Astrocyte (in vitro differentiated cells and primary cell): ENCODE data around the gene SERPINF2.

ENCODE experiments used
- CTCF ChIP-seq: IDR thresholded peaks from 2 replicates; pipeline ENCODE4 v1.5.1; 2011; ENCODE audit warnings: low read depth, mild to moderate bottlenecking, inconsistent platforms, low read length, moderate library complexity; ENCODE audit not compliant: insufficient read depth
- EZH2 ChIP-seq: IDR thresholded peaks from 2 replicates; pipeline ENCODE4 v1.6.1; 2012; ENCODE audit warnings: mild to moderate bottlenecking, low read length, inconsistent platforms; ENCODE audit not compliant: insufficient read depth

- no peak for TF ChIP-seq EZH2
- TF ChIP-seq CTCF, result no peak
Measured at GRCh38 chr17:1803280-1803679, 60.6 kb downstream of the SERPINF2 start.
